NCI-H1092 treated with DMSO at 0.1 percent for 48 hours (cell line): ENCODE results near the gene LCN6.
"Not testable (repeated sequence)": the region's sequence is repeated elsewhere in the genome, so short reads cannot be mapped to it uniquely, and the experiment has no call there.

Source experiments
- DNase-seq: peaks from one replicate; lab custom pipeline; 2025; lab: John Stamatoyannopoulos, UW

The LCN6 gene

GRCh38 chr9:136759436-136760325 lies 11.4 kb upstream of the LCN6 start:
- DNase-seq: no peak

- DNase-seq: no peak
Measured at GRCh38 chr9:136759001-136759400, 10.7 kb upstream of the LCN6 start.

GRCh38 chr9:136757751-136758140 lies 9.4 kb upstream of the LCN6 start:
- DNase-seq: no peak

GRCh38 chr9:136757328-136757727 lies 9.0 kb upstream of the LCN6 start:
- DNase-seq: no peak

GRCh38 chr9:136756836-136757235 lies 8.5 kb upstream of the LCN6 start:
- DNase-seq: no peak

GRCh38 chr9:136756134-136756438 lies 7.8 kb upstream of the LCN6 start:
- DNase-seq: no peak

- not testable (repeated sequence) for DNase-seq
Measured at GRCh38 chr9:136755302-136756133, 7.2 kb upstream of the LCN6 start.

- no peak for DNase-seq
Measured at GRCh38 chr9:136754626-136755301, 6.4 kb upstream of the LCN6 start.

GRCh38 chr9:136754059-136754572 lies 5.8 kb upstream of the LCN6 start:
- peak; percentile 6 for DNase-seq

GRCh38 chr9:136753371-136754058 lies 5.2 kb upstream of the LCN6 start:
- no peak for DNase-seq

- no peak for DNase-seq
Measured at GRCh38 chr9:136751814-136752213, 3.5 kb upstream of the LCN6 start.

- DNase-seq: no peak
Measured at GRCh38 chr9:136751244-136751643, 2.9 kb upstream of the LCN6 start.

- no peak for DNase-seq
Measured at GRCh38 chr9:136750526-136750925, 2.2 kb upstream of the LCN6 start.

GRCh38 chr9:136748666-136749611 lies 614 bp upstream of the LCN6 start:
- DNase-seq: no peak

GRCh38 chr9:136747161-136748060 lies 914 bp downstream of the LCN6 start:
- no peak for DNase-seq

- DNase-seq: no peak
Measured at GRCh38 chr9:136746621-136747020, 1.7 kb downstream of the LCN6 start.

- no peak for DNase-seq
Measured at GRCh38 chr9:136746155-136746490, 2.2 kb downstream of the LCN6 start.

- no peak for DNase-seq
Measured at GRCh38 chr9:136745389-136746154, 2.8 kb downstream of the LCN6 start.

- no peak for DNase-seq
Measured at GRCh38 chr9:136744773-136745172, 3.6 kb downstream of the LCN6 start.
